Endothelial cell of umbilical vein (primary cell): ENCODE data around the gene FABP7.

ENCODE experiments used
- CTCF ChIP-seq, 2 donors: IDR thresholded peaks; 1 replicate in 1 of 2; 2 replicates in 1 of 2; pipeline ENCODE4 v1.5.1; 2011; ENCODE audit warnings: low read length in 2 of 2, mild to moderate bottlenecking in 2 of 2, moderate library complexity in 2 of 2, control low read depth in 1 of 2, inconsistent platforms in 1 of 2, low read depth in 1 of 2; ENCODE audit not compliant: insufficient read depth in 1 of 2; ENCODE audit errors: extremely low read depth in 1 of 2
- EZH2 ChIP-seq: IDR thresholded peaks from 2 replicates; pipeline ENCODE4 v1.6.1; 2012; ENCODE audit warnings: borderline replicate concordance, low read depth, mild to moderate bottlenecking, moderate library complexity, low read length, inconsistent platforms; ENCODE audit not compliant: severe bottlenecking
- GATA2 ChIP-seq: IDR thresholded peaks from 2 replicates; pipeline ENCODE4 v1.7.0; 2011; ENCODE audit warnings: low read depth, mild to moderate bottlenecking, moderate library complexity, mixed read lengths, low read length; ENCODE audit not compliant: insufficient read length, insufficient read depth
- MAX ChIP-seq: IDR thresholded peaks from 2 replicates; pipeline ENCODE4 v1.6.1; 2011; ENCODE audit not compliant: insufficient read depth, insufficient read length
- POLR2A ChIP-seq: IDR thresholded peaks from 2 replicates; pipeline ENCODE4 v1.6.1; 2012; ENCODE audit warnings: low read depth, mild to moderate bottlenecking, control low read depth, low read length
- POLR2AphosphoS5 ChIP-seq: IDR thresholded peaks from 2 replicates; pipeline ENCODE4 v1.6.1; 2012; ENCODE audit warnings: low read depth, mild to moderate bottlenecking, control low read depth, low read length, moderate library complexity; ENCODE audit not compliant: insufficient read depth

- TF ChIP-seq CTCF (IDR thresholded peaks at IDR 0.05; ENCODE audit: extremely low read depth in 1 of 2, insufficient read depth in 1 of 2, low read depth in 1 of 2, low read length in 2 of 2) (no peak), POLR2A (no peak), POLR2AphosphoS5 (no peak), MAX (no peak), GATA2 (no peak), EZH2 (no peak)
These were observed 10.5 kb downstream of the FABP7 start for GRCh38 chr6:122790028-122790422.
